ENCODE data around the gene ERBB4. TPM values are rescaled to one million over a fixed set of nuclear protein-coding genes. Genes with fewer than 3 reads are reported as not detected.

Gene ERBB4
- total and polyA plus RNA-seq, 2 of the 8 experiments (the other 6 are each of a cell fraction or from before 2014, with no cell fraction given), result 0.34 to 1.3 TPM

DNA sequence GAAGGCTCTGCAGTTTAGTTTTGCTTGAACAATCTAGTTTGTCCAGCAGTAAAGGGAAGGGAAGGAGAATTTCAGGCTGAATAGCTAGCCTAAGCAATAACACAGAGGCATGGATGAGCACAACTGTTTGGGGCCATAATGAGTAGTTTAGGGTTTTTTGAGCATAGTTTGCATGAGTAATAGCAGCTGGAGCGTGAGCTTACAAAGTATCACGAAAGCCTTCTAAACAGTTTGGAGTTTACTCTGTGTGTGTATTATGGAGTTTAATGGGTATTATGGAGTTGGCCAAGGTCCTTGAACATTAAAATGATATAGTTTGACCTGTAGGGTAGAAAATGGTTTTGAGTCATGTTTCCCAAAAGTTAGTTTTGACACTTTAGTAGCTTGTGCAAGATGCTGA lies 782.3 kb downstream of the ERBB4 start:
- no peaks in the 10 kb centered on the region for H3K79me2 ChIP-seq (ENCODE audit: control insufficient read depth in 1 of 2, insufficient read depth in 2 of 2, low read length in 2 of 2)

More for the DNA sequence above, 782.3 kb downstream of the ERBB4 start:
- Histone ChIP-seq H4K8ac (ENCODE audit: extremely low read depth, insufficient read depth, low read length) (no peak overlapping the region), H3K18ac (ENCODE audit: extremely low read depth, low read length) (no peak overlapping the region), H3K4me2 (ENCODE audit: insufficient read depth in 1 of 2, low read depth in 2 of 2, low read length in 2 of 2) (no peak overlapping the region), H3K27ac (ENCODE audit: low read depth, low read length) (no peak overlapping the region), H3K4ac (replicated peaks; ENCODE audit: insufficient read length, low read depth, low read length) (no peak overlapping the region), H3K14ac (ENCODE audit: insufficient read length) (no peak overlapping the region), H4K91ac (replicated peaks; ENCODE audit: insufficient read length, low read length) (no peak overlapping the region), H3K23ac (ENCODE audit: insufficient read length) (no peak overlapping the region), H3K4me3 (ENCODE audit: extremely low read depth in 1 of 4, insufficient read depth in 2 of 4, low read depth in 3 of 4, low read length in 4 of 4) (no peak overlapping the region), H2AFZ (ENCODE audit: low read length) (no peak overlapping the region), H4K5ac (ENCODE audit: insufficient read length, low read depth, low read length) (no peak overlapping the region), H2BK20ac (ENCODE audit: low read length) (no peak overlapping the region), H3K9ac (replicated peaks in 1 of 4; ENCODE audit: extremely low read depth in 1 of 4, low read depth in 3 of 4, low read length in 3 of 4) (no peak overlapping the region), H3K79me1 (ENCODE audit: low read depth, low read length) (no peaks in the 10 kb centered on the region), H2BK15ac (ENCODE audit: low read length) (no peak overlapping the region), H3K9me3 (ENCODE audit: insufficient read depth in 2 of 2, low read depth in 1 of 2, low read length in 1 of 2) (no peaks in the 10 kb centered on the region), H2AK5ac (ENCODE audit: low read depth, low read length) (no peak overlapping the region), H2BK12ac (ENCODE audit: low read depth, low read length) (no peak overlapping the region), H3K4me1 (replicated peaks in 1 of 4; ENCODE audit: control insufficient read depth in 3 of 4, insufficient read depth in 4 of 4, low read length in 3 of 4) (no peaks in the 10 kb centered on the region), H2BK5ac (ENCODE audit: low read depth, low read length) (no peak overlapping the region), H3K23me2 (ENCODE audit: low read depth, low read length) (no peaks in the 10 kb centered on the region), H4K20me1 (replicated peaks in 1 of 2; ENCODE audit: control insufficient read depth in 1 of 2, insufficient read depth in 2 of 2, low read length in 2 of 2) (no peaks in the 10 kb centered on the region), H3K27me3 (replicated peaks in 1 of 4; ENCODE audit: control insufficient read depth in 3 of 4, extremely low read depth in 1 of 4, insufficient read depth in 3 of 4, low read length in 3 of 4) (no peaks in the 10 kb centered on the region), H3K56ac (replicated peaks; ENCODE audit: insufficient read length, low read depth, low read length) (no peak overlapping the region), H3K36me3 (ENCODE audit: control insufficient read depth in 2 of 4, insufficient read depth in 4 of 4, low read length in 3 of 4) (no peaks in the 10 kb centered on the region), H2BK120ac (replicated peaks; ENCODE audit: low read depth, low read length) (no peak overlapping the region)
- DNase-seq (ENCODE audit: low read depth in 1 of 2, low spot score in 2 of 2) (no peak), FAIRE-seq (no peak)
- POLR2A ChIA-PET (ENCODE audit: partially characterized antibody), result no interaction called here
- CTCF ChIA-PET (ENCODE audit: partially characterized antibody), result interaction anchor here (3.3 kb wide), 1 partner anchor 10 kb away, joined by 17 read pairs; no protein-coding TSS in a partner anchor
- TF ChIP-seq CEBPB (IDR thresholded peaks at IDR 0.05; ENCODE audit: low read depth, low read length), result no peak
- TF ChIP-seq SIX5 (IDR thresholded peaks at IDR 0.05; ENCODE audit: low read depth, low read length), result no peak
- TF ChIP-seq, protein P1, sequence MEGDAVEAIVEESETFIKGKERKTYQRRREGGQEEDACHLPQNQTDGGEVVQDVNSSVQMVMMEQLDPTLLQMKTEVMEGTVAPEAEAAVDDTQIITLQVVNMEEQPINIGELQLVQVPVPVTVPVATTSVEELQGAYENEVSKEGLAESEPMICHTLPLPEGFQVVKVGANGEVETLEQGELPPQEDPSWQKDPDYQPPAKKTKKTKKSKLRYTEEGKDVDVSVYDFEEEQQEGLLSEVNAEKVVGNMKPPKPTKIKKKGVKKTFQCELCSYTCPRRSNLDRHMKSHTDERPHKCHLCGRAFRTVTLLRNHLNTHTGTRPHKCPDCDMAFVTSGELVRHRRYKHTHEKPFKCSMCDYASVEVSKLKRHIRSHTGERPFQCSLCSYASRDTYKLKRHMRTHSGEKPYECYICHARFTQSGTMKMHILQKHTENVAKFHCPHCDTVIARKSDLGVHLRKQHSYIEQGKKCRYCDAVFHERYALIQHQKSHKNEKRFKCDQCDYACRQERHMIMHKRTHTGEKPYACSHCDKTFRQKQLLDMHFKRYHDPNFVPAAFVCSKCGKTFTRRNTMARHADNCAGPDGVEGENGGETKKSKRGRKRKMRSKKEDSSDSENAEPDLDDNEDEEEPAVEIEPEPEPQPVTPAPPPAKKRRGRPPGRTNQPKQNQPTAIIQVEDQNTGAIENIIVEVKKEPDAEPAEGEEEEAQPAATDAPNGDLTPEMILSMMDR (IDR thresholded peaks at IDR 0.05; ENCODE audit: control extremely low read depth in 1 of 3, insufficient read depth in 1 of 3, low read depth in 1 of 3, low read length in 3 of 3), result no peak
- WGBS, 2 experiments (ENCODE audit: extremely low coverage in 1 of 2, insufficient coverage in 1 of 2, insufficient read length in 1 of 2, insufficient replicate concordance in 2 of 2, low coverage in 1 of 2, low lambda C conversion rate in 2 of 2, missing lambda C conversion rate in 1 of 2), result 96% methylated on average over 2 of the region's 2 CpGs; no CpG with 5 or more reads in 1 of the 2 experiments
